ENCODE results near the gene VPS13C.

Gene VPS13C

GRCh38 chr15:62047282-62047827 lies 12.9 kb downstream of the VPS13C start:
- TF ChIP-seq CTCF (IDR thresholded peaks at IDR 0.05) (no peak), ZFX (IDR thresholded peaks at IDR 0.05; ENCODE audit: borderline replicate concordance) (no peak)
- no peak overlapping the region for H3K27ac ChIP-seq

GRCh38 chr15:62046078-62046743 lies 14.0 kb downstream of the VPS13C start:
- TF ChIP-seq ZFX (IDR thresholded peaks at IDR 0.05; ENCODE audit: borderline replicate concordance) (no peak), CTCF (IDR thresholded peaks at IDR 0.05) (no peak)
- no peak overlapping the region for H3K27ac ChIP-seq

- no peak for TF ChIP-seq CTCF (IDR thresholded peaks at IDR 0.05)
- no peak for TF ChIP-seq ZFX (IDR thresholded peaks at IDR 0.05; ENCODE audit: borderline replicate concordance)
- H3K27ac ChIP-seq, result no peak overlapping the region
Measured at GRCh38 chr15:62035256-62035924, 24.9 kb downstream of the VPS13C start.

- no peak for TF ChIP-seq CTCF (IDR thresholded peaks at IDR 0.05)
- no peak for TF ChIP-seq ZFX (IDR thresholded peaks at IDR 0.05; ENCODE audit: borderline replicate concordance)
- no peak overlapping the region for H3K27ac ChIP-seq
Measured at GRCh38 chr15:62027916-62028315, 32.3 kb downstream of the VPS13C start.

GRCh38 chr15:62027263-62027565 lies 33.0 kb downstream of the VPS13C start:
- H3K27ac ChIP-seq, result no peak overlapping the region

GRCh38 chr15:62026487-62027262 lies 33.6 kb downstream of the VPS13C start:
- H3K27ac ChIP-seq, result no peak overlapping the region
- TF ChIP-seq CTCF (IDR thresholded peaks at IDR 0.05) (no peak), ZFX (IDR thresholded peaks at IDR 0.05; ENCODE audit: borderline replicate concordance) (no peak)

More at GRCh38 chr15:62027263-62027565, 33.0 kb downstream of the VPS13C start:
- no peak for TF ChIP-seq ZFX (IDR thresholded peaks at IDR 0.05; ENCODE audit: borderline replicate concordance)
- no peak for TF ChIP-seq CTCF (IDR thresholded peaks at IDR 0.05)

Data from 22Rv1 (cell line).